ENCODE data around the gene PIGU. TPM values are rescaled to one million over a fixed set of nuclear protein-coding genes. Genes with fewer than 3 reads are reported as not detected.
"Not testable (repeated sequence)": the region's sequence is repeated elsewhere in the genome, so short reads cannot be mapped to it uniquely, and the experiment has no call there.

The PIGU gene
- total RNA-seq, 1 experiment from 2014 or later: 32.8 TPM

GRCh38 chr20:34663213-34663943 lies 13.5 kb downstream of the PIGU start:
- peaks cover 4% of the 10 kb centered on the region for H3K79me1 ChIP-seq (ENCODE audit: insufficient read depth, low read depth, low read length, poor library complexity, severe bottlenecking)
- H3K18ac ChIP-seq (ENCODE audit: insufficient read length, low read depth, low read length): no peak overlapping the region
- H3K79me2 ChIP-seq (ENCODE audit: insufficient read depth, low read length): no peaks in the 10 kb centered on the region
- no peak overlapping the region for H3K4ac ChIP-seq (ENCODE audit: low read depth, low read length)
- no peak overlapping the region for H3K9ac ChIP-seq (ENCODE audit: extremely low read depth, insufficient read length, low read length)
- no peak overlapping the region for H4K8ac ChIP-seq (replicated peaks; ENCODE audit: insufficient read length, low read depth, low read length)
- H3K36me3 Mint-ChIP-seq (ENCODE audit: insufficient read depth in 1 of 3, low read depth in 3 of 3): peaks cover 3 to 10% (median 7%) of the 10 kb centered on the region in 3 experiments; a peak in 5 of 7 replicates
- no peak overlapping the region for H2AK5ac ChIP-seq (ENCODE audit: insufficient read length, low read length)
- no peak overlapping the region for H2BK15ac ChIP-seq (ENCODE audit: low read depth, low read length)
- no peak for TF ChIP-seq CTCF (conservative IDR thresholded peaks at IDR 0.05)
- H3K4me3 Mint-ChIP-seq: no peak overlapping the region
- H3K27me3 ChIP-seq (ENCODE audit: insufficient read depth, low read length): no peaks in the 10 kb centered on the region
- H3K9me3 Mint-ChIP-seq: peaks cover 5% of the 10 kb centered on the region in 2 experiments; a peak in 4 of 5 replicates
- no peaks in the 10 kb centered on the region; the same call in 1 of the 2 replicates for H3K27me3 Mint-ChIP-seq (ENCODE audit: low read depth)
- no peaks in the 10 kb centered on the region for H3K4me1 Mint-ChIP-seq
- peak overlapping the region in 2 of 3 experiments; percentile 37 to 51; a peak in 2 of 7 replicates for H3K27ac Mint-ChIP-seq
- H3K56ac ChIP-seq (ENCODE audit: insufficient read length, low read depth, low read length): no peak overlapping the region
- H3K23ac ChIP-seq (ENCODE audit: insufficient read length, low read depth, low read length): no peak overlapping the region
- no peaks in the 10 kb centered on the region for H3K4me1 ChIP-seq (ENCODE audit: insufficient read depth, low read length)
- H2BK5ac ChIP-seq (ENCODE audit: insufficient read length, low read length): no peak overlapping the region
- no peak overlapping the region for H2BK120ac ChIP-seq (ENCODE audit: low read depth, low read length, poor library complexity, severe bottlenecking)
- H4K5ac ChIP-seq (ENCODE audit: insufficient read length, low read depth, low read length): no peak overlapping the region
- WGBS (ENCODE audit: extremely low coverage, insufficient read length, low lambda C conversion rate): no CpG with 5 or more reads among the region's 5 CpGs
- H3K9me3 ChIP-seq (ENCODE audit: control insufficient read depth, low read depth, low read length): no peaks in the 10 kb centered on the region
- H3K4me2 ChIP-seq (ENCODE audit: insufficient read depth, insufficient read length, low read length): no peak overlapping the region
- no peaks in the 10 kb centered on the region for H4K20me1 ChIP-seq (ENCODE audit: control insufficient read depth, insufficient read depth, insufficient read length)
- H3K14ac ChIP-seq (ENCODE audit: insufficient read depth, low read length): no peak overlapping the region
- no peak overlapping the region for H2BK12ac ChIP-seq (ENCODE audit: insufficient read length, low read depth, low read length)
- H2AFZ ChIP-seq (ENCODE audit: low read length): no peak overlapping the region
- no peak for DNase-seq
- H4K91ac ChIP-seq (ENCODE audit: insufficient read length, low read depth, low read length): no peak overlapping the region
- H3T11ph ChIP-seq (ENCODE audit: low read length): no peak overlapping the region
- no peaks in the 10 kb centered on the region for H3K23me2 ChIP-seq (ENCODE audit: insufficient read length, low read depth, low read length, poor library complexity, severe bottlenecking)
- H2BK20ac ChIP-seq (ENCODE audit: low read depth, low read length, poor library complexity, severe bottlenecking): no peak overlapping the region
- no peak overlapping the region for H3K27ac ChIP-seq (ENCODE audit: insufficient read length, low read depth, low read length)

- H4K5ac ChIP-seq (ENCODE audit: insufficient read length, low read depth, low read length); H3K27ac ChIP-seq (ENCODE audit: insufficient read length, low read depth, low read length); H2BK5ac ChIP-seq (ENCODE audit: insufficient read length, low read length); H3K4me1 Mint-ChIP-seq; H3T11ph ChIP-seq (ENCODE audit: low read length); H3K79me1 ChIP-seq (ENCODE audit: insufficient read depth, low read depth, low read length, poor library complexity, severe bottlenecking); H3K4me2 ChIP-seq (ENCODE audit: insufficient read depth, insufficient read length, low read length); H3K9me3 Mint-ChIP-seq; H2BK12ac ChIP-seq (ENCODE audit: insufficient read length, low read depth, low read length); H4K91ac ChIP-seq (ENCODE audit: insufficient read length, low read depth, low read length); H3K79me2 ChIP-seq (ENCODE audit: insufficient read depth, low read length); H2AK5ac ChIP-seq (ENCODE audit: insufficient read length, low read length); H3K27me3 ChIP-seq (ENCODE audit: insufficient read depth, low read length); DNase-seq; H3K9me3 ChIP-seq (ENCODE audit: control insufficient read depth, low read depth, low read length); H4K8ac ChIP-seq (replicated peaks; ENCODE audit: insufficient read length, low read depth, low read length); H3K14ac ChIP-seq (ENCODE audit: insufficient read depth, low read length); H3K9ac ChIP-seq (ENCODE audit: extremely low read depth, insufficient read length, low read length); H3K23me2 ChIP-seq (ENCODE audit: insufficient read length, low read depth, low read length, poor library complexity, severe bottlenecking); H2AFZ ChIP-seq (ENCODE audit: low read length); H3K18ac ChIP-seq (ENCODE audit: insufficient read length, low read depth, low read length); H3K4me3 Mint-ChIP-seq; H3K23ac ChIP-seq (ENCODE audit: insufficient read length, low read depth, low read length); H2BK20ac ChIP-seq (ENCODE audit: low read depth, low read length, poor library complexity, severe bottlenecking); H4K20me1 ChIP-seq (ENCODE audit: control insufficient read depth, insufficient read depth, insufficient read length); H3K4me1 ChIP-seq (ENCODE audit: insufficient read depth, low read length); H3K27me3 Mint-ChIP-seq (ENCODE audit: low read depth); H3K56ac ChIP-seq (ENCODE audit: insufficient read length, low read depth, low read length); H2BK120ac ChIP-seq (ENCODE audit: low read depth, low read length, poor library complexity, severe bottlenecking); H2BK15ac ChIP-seq (ENCODE audit: low read depth, low read length); H3K4ac ChIP-seq (ENCODE audit: low read depth, low read length): not testable (repeated sequence)
- Mint-ChIP-seq H3K36me3 (ENCODE audit: insufficient read depth in 1 of 3, low read depth in 3 of 3) (peaks cover 10 to 18% (median 15%) of the 10 kb centered on the region in 3 experiments), H3K27ac (peak overlapping the region in 1 of 3 experiments; percentile 81; a peak in 1 of 7 replicates)
- no CpG with 5 or more reads among the region's 5 CpGs for WGBS (ENCODE audit: extremely low coverage, insufficient read length, low lambda C conversion rate)
Measured at GRCh38 chr20:34661811-34662210, 15.1 kb downstream of the PIGU start.
